ENCODE results near the gene KAT6B. TPM values are rescaled to one million over a fixed set of nuclear protein-coding genes. Genes with fewer than 3 reads are reported as not detected.
"Not testable (repeated sequence)": the region's sequence is repeated elsewhere in the genome, so short reads cannot be mapped to it uniquely, and the experiment has no call there.

The KAT6B gene
- total RNA-seq, 1 donor from 2014 or later = 69.3 TPM

- no peak for DNase-seq
These were observed 64.7 kb downstream of the KAT6B start for GRCh38 chr10:74891053-74891452.

GRCh38 chr10:74892839-74893238 lies 66.4 kb downstream of the KAT6B start:
- no peak for DNase-seq

GRCh38 chr10:74893329-74893728 lies 66.9 kb downstream of the KAT6B start:
- not testable (repeated sequence) for DNase-seq

GRCh38 chr10:74896788-74897527 lies 70.6 kb downstream of the KAT6B start:
- DNase-seq = no peak

GRCh38 chr10:74898201-74898976 lies 72.0 kb downstream of the KAT6B start:
- DNase-seq = no peak

GRCh38 chr10:74900297-74900696 lies 73.9 kb downstream of the KAT6B start:
- no peak for DNase-seq

GRCh38 chr10:74901301-74901700 lies 74.9 kb downstream of the KAT6B start:
- no peak for DNase-seq

- no peak for DNase-seq
These were observed 75.6 kb downstream of the KAT6B start for GRCh38 chr10:74901867-74902450.

- DNase-seq = no peak
These were observed 77.1 kb downstream of the KAT6B start for GRCh38 chr10:74903491-74903890.

- DNase-seq = no peak
These were observed 80.3 kb downstream of the KAT6B start for GRCh38 chr10:74906611-74907198.

- DNase-seq = no peak
These were observed 83.3 kb downstream of the KAT6B start for GRCh38 chr10:74909670-74910069.

GRCh38 chr10:74910241-74910975 lies 84.0 kb downstream of the KAT6B start:
- DNase-seq = no peak

GRCh38 chr10:74910976-74911350 lies 84.6 kb downstream of the KAT6B start:
- DNase-seq = no peak

GRCh38 chr10:74912182-74912581 lies 85.8 kb downstream of the KAT6B start:
- no peak for DNase-seq

GRCh38 chr10:74912682-74913081 lies 86.3 kb downstream of the KAT6B start:
- no peak for DNase-seq

GRCh38 chr10:74913377-74913979 lies 87.1 kb downstream of the KAT6B start:
- no peak for DNase-seq

GRCh38 chr10:74916283-74916682 lies 89.9 kb downstream of the KAT6B start:
- no peak for DNase-seq

GRCh38 chr10:74917481-74918077 lies 91.2 kb downstream of the KAT6B start:
- no peak for DNase-seq

- no peak for DNase-seq
These were observed 93.3 kb downstream of the KAT6B start for GRCh38 chr10:74919671-74920070.

- DNase-seq = not testable (repeated sequence)
These were observed 94.7 kb downstream of the KAT6B start for GRCh38 chr10:74921070-74921469.

- no peak for DNase-seq
These were observed 95.3 kb downstream of the KAT6B start for GRCh38 chr10:74921744-74922143.

Measured in skin of body (tissue), 2 donors.